Middle frontal gyrus (tissue), 1 donor: ENCODE measurements around the gene CDC5L.

Experiments
- DNase-seq: peaks from one replicate; pipeline ENCODE4 v3.0.0-alpha.2; 2015; ENCODE audit warnings: low spot score; ENCODE audit errors: extremely low spot score

The CDC5L gene

DNA sequence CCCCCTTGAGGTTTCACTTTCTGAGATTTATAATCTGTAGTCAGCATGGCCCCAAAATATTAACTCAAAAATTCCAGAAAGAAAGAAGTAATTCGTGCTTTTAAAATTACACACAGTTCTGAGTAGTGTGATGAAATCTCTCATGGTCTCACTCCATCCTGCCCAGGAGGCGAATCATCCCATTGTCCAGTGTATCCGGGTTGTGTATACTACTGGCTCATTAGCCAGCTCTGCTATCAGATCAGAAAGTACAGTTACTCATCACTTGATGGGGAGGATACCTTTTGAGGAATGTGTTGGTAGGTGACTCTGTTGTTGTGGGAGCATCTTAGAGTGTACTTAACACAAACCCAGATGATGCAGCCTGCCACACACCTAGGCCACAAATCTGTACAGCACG is 65.2 kb downstream of the CDC5L start:
- DNase-seq: no peak

DNA sequence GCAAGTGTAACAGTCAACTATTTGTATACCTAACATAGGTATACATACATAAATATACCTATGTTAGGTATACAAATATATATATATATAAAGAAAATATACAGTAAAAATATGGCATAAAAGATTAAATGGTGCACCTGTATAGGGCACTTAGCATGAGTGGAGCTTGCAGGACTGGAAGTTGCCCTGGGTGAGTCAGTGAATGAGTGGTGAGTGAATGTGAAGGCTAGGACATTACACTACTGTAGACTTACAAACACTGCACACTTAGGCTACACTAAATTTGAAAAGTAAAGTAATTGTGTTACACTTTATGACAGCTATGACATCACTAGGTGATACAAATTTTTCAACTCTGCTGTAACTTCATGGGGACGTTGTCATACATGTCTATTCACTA is 65.6 kb downstream of the CDC5L start:
- DNase-seq: no peak

DNA sequence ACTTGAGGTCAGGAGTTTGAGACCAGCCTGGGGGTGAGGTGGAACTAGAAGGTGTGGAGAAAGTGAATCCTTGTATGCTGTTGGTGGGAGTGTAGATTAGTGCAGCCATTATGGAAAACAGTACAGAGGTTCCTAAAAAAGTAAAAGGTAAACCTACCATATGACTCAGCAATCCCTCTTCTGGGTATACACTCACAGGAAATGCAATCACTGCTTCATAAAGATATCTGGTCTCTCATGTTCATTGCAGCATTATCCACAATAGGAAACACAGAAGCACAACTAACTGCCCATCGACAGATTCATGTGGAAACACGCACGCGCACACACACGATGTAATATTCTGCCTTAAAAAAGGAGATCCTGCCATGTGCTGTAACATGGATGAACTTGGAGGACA is 66.7 kb downstream of the CDC5L start:
- no peak for DNase-seq

DNA sequence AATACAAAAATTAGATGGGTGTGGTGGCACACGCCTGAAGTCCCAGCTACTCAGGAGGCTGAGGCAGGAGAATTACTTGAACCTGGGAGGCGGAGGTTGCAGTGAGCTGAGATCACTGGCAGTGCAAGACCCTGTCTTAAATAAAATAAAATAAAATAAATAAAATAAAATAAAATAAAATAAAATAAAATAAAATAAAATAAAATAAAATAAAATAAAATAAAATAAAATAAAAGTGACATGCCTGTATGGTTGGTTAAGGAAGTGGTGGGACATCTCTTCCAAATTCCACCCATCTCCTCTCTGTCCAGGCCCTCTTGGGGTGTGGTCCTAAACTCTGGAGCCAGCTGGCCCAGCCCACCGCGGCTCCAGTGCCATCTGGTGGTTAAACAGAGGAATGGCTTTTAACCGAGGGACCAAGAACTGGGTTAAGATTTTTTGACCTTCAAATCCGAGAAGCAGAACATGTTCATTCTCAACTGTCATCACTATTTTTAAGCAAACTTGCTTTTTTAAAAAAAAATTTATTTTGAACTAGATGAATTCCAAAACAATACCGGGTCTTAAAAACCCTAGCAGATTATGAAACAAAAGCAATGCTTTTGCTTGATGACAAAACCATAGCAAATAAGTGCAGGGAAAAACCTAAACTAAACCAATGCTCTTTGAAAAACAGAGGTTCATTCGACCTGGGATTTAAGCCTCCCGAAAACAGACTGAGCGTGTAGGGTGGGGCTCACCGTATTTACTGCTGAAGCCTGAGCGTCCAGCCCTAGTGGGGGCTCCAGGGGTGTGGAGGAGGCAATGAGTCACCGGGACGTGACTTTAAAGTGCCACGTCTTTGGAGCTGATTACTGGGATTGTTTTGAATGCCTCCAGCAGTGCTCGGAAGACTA is 68.8 kb downstream of the CDC5L start:
- DNase-seq: no peak

DNA sequence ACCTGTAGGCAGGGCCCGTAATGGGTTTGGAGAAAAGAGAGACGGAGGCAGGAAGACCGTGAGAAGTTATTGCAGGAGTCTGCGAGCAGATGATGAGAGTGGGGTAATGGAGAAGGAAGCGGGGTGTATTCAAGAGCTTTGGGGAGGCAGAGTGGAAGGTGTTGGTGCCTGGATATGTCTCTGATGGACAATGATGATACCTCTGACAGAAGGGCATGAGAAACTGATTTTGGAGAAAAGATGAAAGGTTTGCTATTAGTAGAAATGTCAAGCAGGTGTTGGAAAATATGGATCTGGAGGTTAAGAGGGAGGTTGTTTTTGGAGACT is 69.4 kb downstream of the CDC5L start:
- DNase-seq: no peak

DNA sequence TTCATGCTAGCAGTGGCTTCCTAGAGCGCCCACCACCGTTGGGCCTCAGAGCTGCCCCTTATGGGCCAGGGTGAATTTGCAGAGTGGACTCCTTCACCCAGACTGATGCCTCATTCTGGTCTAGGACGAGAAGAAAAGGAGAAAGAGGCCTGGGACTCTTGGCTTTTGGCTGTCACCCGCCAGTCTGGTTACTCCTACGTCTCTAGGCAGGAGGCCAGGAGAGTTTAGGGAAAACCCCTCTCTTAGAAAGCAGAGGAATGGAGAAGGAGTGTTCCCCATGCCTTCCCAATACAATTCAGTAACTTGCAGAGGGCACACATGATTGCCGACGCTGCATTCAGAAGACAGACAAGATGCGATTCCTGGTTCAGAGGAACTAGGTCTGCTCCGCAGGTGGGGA is 70.1 kb downstream of the CDC5L start:
- DNase-seq: no peak

DNA sequence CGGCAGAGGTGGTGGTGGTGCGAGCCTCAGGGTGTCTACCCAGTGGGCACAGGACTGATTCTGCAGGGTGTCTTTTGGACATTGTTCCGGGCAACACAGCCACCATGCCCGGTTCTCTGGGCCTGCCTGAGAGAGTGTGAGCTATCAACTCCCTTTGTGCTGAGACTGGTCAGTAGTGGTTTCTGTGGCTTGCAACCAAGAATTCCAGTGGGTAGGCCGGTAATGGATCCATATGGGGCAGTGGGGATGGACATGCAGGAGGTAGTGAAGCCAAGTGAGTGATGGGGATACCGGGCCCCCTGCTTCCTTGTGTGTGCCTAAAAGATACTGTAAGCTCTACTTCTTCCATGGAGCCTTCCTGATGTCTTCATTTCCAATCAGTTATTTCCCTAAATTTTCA is 71.0 kb downstream of the CDC5L start:
- no peak for DNase-seq

DNA sequence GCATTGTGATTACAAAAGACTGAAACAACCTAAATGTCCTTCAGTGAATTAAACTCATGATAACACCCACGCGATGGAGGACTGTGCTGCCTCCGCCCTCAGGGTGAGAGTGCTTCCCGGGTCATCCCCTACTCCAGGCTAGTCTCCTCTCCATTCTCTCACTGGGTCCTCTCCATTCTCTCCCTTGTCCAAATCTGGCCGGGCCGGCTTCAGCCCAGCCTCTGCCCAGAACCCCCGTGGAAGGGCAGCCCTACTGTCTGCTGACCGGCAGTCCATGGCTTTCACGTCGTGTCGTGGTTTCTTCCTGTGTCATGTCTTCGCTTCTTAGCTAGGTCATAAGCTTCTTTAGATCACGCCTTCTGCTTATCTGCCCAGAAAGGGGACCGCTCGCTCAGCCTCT is 74.8 kb downstream of the CDC5L start:
- no peak for DNase-seq

DNA sequence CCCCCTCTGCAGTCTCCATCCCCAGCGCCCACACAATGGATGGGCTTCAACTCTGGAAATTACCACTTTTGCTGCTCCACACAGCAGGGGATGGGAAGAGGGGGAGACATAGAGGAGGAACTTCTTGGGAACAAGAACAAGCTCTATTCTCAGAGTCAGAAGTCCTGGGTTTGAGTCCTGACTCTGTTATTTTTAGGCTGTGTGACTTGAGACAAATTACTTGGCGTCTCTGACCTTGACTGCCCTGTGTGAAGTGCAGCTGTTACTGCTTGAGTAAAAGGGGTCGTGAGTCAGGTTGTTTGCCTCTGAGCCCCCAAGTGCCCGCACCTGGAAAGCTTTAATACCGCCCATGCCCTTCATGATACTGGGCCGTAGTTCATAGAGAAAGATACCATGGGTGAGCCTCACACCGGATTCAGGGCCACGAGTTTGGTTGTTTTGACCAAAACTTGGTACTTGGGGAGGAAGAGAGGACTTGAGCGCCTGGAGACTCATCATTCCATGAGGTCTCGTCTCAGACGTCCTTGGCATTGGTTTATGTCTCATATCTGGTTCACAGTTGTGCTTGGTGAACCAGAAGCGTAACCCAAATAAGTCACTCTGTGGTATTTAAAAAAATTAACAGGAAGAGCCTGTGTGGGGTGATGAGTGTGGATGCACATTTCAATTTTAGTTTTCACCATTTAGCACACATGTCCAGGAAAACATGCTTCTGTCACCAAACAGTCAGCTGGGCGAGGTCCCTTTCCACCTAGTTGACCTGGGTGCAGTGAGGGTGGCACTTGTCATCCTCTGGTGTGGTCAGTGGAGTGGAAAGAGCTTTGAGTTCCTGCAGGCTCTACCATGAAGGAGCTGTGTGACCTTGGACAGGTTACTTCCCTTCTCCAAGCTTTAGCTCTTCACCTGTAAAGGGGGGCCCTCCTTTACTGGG is 75.6 kb downstream of the CDC5L start:
- no peak for DNase-seq

DNA sequence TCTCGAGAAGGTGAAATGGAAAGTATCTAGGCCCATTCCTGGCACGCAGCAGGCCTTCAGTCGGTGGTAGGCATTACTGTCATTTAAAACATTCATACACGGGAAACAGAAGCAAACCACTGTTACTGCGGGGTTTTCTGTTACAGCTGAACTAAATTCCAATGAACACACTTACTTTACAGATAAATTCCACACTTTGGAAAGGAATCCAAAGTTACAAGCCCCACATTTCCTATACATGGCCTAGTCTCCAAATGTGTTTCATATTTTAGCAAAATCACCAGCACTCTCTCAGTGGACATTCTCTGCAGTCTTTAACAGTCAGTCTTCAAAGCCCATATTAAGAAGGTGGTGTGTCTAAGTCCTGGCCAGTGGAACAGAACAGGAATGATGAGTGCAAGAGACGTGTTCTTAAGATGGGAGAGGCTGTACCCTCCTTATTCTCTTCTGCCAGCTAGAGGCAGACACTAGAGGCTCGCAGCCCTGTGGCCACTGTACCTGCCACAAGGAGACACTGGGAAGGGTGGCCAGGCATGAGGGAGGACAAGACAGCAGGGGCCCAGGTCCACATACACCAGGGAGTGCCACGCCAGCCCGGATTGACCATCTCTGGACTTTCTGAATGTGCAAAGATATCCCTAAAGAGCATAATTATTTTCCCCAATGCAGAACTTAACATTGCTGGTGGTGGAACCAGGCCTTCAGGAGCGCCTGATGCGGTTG is 76.4 kb downstream of the CDC5L start:
- no peak for DNase-seq

DNA sequence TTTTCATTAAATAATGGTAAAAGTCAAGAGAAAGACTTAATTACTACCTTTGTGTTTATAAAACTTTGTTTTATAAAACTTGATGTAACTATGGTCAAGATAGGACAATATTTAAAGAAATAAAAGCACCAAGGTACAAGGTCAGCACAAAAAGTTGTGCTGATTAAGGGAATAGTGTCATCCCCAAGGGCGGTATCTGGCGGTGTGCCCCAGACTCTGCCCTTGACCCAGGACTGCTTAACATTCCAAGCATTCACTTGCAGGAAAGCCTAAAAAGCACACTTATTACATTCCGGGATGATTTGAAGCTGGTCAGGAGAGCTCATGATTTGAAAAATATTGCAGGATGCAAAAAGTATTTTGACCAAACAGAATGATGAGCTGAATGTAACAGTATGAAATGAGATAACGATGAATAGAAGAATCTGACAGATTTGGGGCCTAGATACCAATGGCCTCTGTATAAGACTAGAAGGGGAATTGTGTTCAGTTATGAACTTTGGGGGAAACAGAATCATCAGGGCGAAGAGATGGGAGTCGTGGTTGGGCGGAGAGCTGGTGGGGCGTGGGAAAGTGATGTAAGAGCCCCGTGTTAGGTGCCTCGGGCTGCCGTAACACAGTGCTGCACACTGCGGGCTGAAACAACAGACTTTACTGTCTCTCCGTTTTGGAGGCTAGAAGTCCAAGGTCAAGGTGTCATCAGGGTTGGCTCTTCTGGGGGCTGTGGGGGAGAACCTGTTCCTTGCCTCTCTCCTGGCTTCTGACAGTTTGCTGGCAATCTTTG is 77.2 kb downstream of the CDC5L start:
- no peak for DNase-seq

DNA sequence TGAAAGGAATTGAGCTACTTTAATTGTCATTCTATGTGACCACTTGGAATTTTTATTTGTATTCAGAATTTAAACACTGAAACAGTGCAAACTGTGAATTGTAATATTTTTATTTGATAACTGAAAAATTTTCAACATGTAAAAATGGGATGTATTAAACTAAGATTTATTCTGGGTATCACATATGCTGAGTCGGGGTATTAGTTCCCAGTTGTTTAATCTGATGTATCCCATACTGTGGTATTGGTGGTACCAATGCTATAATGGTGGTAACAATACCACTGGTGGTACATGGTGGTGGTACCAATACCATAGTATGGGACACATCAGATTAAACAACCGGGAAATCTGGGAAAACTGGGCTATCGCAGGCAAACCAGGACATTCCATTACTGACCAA is 79.4 kb downstream of the CDC5L start:
- DNase-seq: no peak

DNA sequence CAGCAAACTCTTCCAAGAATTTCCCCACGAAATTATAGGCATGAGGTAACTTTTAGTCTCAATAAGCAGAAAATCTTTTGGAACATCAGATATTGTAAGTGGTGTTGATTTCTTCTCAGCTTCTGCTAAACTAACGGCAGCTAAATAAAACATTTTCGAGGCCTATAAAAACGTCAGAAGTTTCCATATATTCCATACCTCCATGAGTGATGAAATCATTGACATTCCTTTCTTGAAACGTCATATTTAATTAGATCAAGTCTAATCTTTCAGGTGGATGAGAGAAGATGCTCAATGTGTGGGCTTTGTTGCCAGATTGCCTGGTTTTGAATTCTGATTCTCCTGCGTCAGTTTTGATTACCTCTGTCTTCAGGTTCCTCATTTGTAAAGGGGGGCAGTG is 81.3 kb downstream of the CDC5L start:
- no peak for DNase-seq

DNA sequence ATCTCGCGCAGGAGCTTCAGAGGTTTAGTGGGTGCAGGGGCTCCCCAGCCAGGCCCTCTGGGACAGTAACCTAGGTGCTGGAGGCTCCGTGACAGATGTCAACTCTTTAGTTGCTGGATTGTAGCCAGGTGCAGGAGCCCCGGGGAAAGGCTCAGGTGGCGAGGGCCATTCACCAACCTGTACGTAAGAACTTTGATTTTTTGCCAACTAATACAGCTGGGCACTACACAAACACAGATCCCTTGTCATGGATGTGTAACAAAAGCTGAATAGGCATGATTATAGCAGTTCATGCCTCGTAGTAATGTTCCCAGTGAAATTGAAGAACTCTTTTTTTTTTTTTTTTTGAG is 82.6 kb downstream of the CDC5L start:
- no peak for DNase-seq

DNA sequence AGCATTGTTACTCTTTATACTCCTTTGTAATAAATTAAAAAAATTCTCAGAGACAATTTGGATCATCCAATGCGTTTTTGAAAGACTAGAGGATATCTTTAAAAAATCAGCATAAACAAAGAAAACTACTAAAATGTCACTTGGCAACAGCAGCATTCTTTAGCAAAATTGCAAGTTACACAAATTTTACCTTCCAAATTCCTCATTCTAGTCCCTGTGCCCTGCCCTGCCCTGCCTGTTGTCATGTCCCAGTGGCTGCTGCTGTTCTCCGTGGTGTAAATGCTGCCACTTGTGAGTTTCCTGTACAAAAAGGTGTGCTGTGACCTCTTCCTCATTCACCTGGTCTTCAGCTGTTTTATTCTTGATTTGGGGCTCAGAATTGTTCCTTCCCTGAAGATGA is 83.2 kb downstream of the CDC5L start:
- DNase-seq: no peak

DNA sequence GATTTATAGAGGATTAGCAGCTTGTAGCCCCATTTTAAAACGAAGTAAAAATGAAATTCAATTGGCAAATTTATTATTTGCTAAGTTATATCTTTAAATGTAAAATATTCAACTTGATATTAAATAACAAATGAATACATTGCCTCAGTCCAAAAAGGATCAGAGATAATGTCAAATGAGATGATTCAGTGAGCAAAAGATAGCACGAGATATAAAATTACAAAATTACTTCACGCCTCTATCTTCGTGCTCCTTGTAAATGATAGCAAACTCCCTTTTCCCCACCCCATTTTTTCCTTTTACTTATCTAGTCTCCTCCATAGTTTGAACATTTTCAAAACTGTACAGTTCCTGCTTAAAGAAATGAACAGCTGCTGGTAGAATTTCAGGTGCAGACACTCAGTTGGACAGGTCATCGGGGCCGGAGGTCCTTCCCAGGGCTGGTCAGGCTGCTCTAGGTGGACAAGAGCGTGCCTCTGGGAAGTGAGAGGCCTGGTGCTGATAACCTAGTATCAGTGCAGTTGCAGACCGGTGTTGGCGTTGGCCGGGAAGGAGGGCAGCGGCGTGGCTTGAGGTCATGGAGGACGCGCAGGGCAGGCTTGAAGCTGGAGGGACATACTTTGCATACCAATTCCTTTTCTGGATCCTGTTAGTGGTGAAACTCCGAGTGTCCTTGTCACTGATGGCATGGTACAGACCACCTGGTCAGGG is 83.9 kb downstream of the CDC5L start:
- no peak for DNase-seq

DNA sequence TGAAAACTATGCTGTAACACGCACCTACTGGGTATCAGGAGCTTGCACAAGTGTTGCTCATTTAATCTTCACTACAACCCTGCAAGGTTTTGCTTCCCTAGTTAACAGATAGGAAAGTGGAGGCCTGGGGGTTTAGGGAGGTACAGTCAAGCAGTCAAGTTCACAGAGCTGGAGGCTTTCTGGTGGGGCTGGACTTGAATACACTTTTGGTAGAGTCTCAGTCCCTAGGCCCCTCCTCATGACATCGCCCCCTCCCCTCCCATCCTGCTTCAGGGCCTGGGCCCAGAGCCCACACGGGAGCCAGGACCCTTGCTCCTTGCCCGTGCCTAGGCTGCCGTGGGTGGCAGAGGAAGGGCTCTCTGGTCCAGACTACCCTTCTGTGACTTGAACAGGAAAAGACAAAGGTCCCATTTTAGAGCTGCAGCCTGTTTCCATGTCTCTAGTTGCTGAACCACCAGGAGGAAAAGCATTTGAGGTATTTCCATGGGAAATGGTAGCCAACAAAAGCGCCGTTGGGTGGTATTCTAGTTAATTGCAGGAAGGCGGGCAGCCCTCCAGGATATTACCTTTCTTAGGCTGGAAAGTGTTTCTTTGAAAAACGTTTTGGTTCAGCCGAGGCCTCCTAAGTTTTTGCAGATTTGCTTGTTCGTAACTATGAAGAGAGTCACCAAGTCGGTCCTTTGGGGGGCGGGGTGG is 84.9 kb downstream of the CDC5L start:
- DNase-seq: no peak

DNA sequence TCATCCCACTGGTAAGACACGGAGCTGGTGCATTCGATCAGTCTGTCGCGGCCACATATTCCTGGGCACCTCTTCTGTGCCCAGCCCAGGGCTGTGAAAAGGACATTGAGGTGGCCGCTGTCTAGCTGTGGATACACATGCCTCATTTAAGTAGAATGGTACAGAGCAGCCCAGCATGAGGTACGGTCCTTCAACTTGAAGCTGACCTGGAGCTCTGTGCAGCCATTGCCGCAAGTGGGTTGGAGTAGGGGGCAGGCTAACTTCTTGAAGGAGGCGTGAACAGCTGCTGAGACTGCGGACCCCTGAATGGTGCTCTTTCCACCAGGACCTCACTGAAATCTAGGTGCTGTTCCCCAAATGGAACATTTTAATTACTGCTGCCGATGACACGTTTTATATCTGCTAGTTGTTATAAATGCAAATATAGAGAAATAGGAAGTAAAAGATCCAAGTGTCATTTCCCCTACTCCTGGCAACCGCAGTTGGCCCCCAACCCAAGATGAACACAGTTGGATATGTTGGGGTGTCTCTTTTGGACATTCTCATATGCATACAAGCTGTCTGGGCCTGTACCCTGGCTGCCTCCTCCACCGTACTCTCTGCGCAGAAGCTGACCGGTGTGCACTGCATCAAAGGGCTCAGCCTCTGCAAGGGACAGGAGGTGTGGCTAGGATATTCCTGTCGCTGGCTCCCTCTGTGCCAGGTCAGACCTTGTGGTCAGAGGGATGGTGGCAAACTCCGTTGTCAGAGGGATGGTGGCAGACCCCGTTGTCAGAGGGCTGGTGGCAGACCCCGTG is 86.1 kb downstream of the CDC5L start:
- no peak for DNase-seq

DNA sequence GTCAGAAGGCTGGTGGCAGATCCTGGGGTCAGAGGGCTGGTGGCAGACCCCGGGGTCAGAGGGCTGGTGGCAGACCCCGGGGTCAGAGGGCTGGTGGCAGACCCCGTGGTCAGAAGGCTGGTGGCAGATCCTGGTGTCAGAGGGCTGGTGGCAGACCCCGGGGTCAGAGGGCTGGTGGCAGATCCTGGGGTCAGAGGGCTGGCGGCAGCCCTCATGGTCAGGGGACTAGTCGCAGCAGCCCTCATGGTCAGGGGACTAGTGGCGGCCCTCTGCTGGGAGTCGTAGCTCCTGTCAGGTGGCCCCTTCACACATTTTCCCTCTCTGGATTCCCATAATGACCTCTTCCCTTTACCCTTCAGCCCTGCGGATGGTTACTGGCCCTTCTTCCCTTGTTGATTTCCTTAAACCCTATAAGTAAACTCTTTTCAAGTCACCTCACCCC is 86.7 kb downstream of the CDC5L start:
- DNase-seq: no peak
